Testis (tissue), 3 donors: Measurements from ENCODE around the gene MAEA. TPM values are rescaled to one million over a fixed set of nuclear protein-coding genes. Genes with fewer than 3 reads are reported as not detected.
A peak's percentile ranks its signal among the peaks of the same experiment; 100 is the strongest.

Source experiments
- DNase-seq: peaks from one replicate; pipeline ENCODE4 v3.0.0-alpha.2; 2019
- H3K27ac ChIP-seq, 2 donors: fragments of 200-600 bp; sonication (generic); one replicate each; pipeline ENCODE4 v1.5.1; 2019
- H3K27me3 ChIP-seq: fragments of 200-600 bp; sonication (generic); one replicate; pipeline ENCODE4 v1.5.1; 2019
- H3K36me3 ChIP-seq: fragments of 200-600 bp; sonication (generic); one replicate; pipeline ENCODE4 v1.5.1; 2017; ENCODE audit warnings: low read depth; ENCODE audit errors: missing control alignments
- H3K4me1 ChIP-seq: fragments of 200-600 bp; sonication (generic); one replicate; pipeline ENCODE4 v1.5.1; 2019
- H3K4me3 ChIP-seq, 2 donors: fragments of 200-600 bp; sonication (generic); one replicate each; pipeline ENCODE4 v1.5.1; 2017 to 2019
- H3K9me3 ChIP-seq: fragments of 200-600 bp; sonication (generic); one replicate; pipeline ENCODE4 v1.5.1; 2017
- CTCF ChIP-seq, 3 experiments: fragments of 450-650 bp in 2 of 3; fragments of 200-600 bp in 1 of 3; sonication (generic) in 1 of 3; IDR thresholded peaks; one replicate each; pipeline ENCODE4 v1.5.1; 2016 to 2019; ENCODE audit warnings: antibody characterized with exemption in 3 of 3, mild to moderate bottlenecking in 2 of 3, moderate library complexity in 1 of 3
- POLR2A ChIP-seq: fragments of 450-650 bp; IDR thresholded peaks from one replicate; pipeline ENCODE4 v1.6.1; 2017; ENCODE audit warnings: antibody characterized with exemption, mild to moderate bottlenecking, moderate library complexity
- WGBS, 2 donors: methylation state at CpG; one replicate each; pipeline ENCODE4 v1.1.5; 2018; 5-methylcytosine and 5-hydroxymethylcytosine counted together
- intact Hi-C: fragments of 100-400 bp; cut with DNase I; formaldehyde crosslinking; loops from one replicate; pipeline ENCODE4 v1.15.1; 2023; ENCODE audit warnings: low total_unique reads
- polyA plus RNA-seq: library from polyadenylated mRNA; stranded (reverse); fragments of 350-450 nt; fragmentation: Illumina TruSeq; extraction: RNeasy Lipid Tissue Mini Kit (QIAGEN cat#74804); gene quantifications from one replicate; pipeline ENCODE4 v1.2.3, GENCODE V29; 2014; ENCODE audit warnings: low read depth, low replicate concordance; ENCODE audit not compliant: insufficient read depth
- total RNA-seq, 2 donors: library from RNA; depleted of rRNA; stranded (reverse); fragments of >200 nt; gene quantifications; one replicate each; pipeline ENCODE4 v1.2.3, GENCODE V29; 2016

MAEA gene
- total and polyA plus RNA-seq, 3 donors from 2014 or later, result 71.2 to 129 (median 94.2) TPM

- no peaks in the 10 kb centered on the region for H3K36me3 ChIP-seq
- 0 to 4% methylated on average over 7 to 13 of the region's 40 CpGs for WGBS, 2 donors
- no peak for DNase-seq
These were observed 41.8 kb upstream of the MAEA start for GRCh38 chr4:1247864-1248244.

GRCh38 chr4:1248245-1249147 is 41.2 kb upstream of the MAEA start, which contains the start of gene CTBP1:
Gene CTBP1 (minus strand): TSS chr4:1249130. CDS start chr4:1241331, 7,799 bp downstream.
- H3K4me1 ChIP-seq, result peaks cover 45% of the 10 kb centered on the region
- peak; percentile 79 for DNase-seq
- no peaks in the 10 kb centered on the region for H3K36me3 ChIP-seq
- intact Hi-C loops, result loop anchor here (2.0 kb wide), 1 partner anchor 94 kb away; no protein-coding TSS in a partner anchor
- H3K4me3 ChIP-seq, result peak within 1 kb of the TSS; percentile 88 to 89
- no peaks in the 10 kb centered on the region for H3K9me3 ChIP-seq
- peak within 1 kb of the TSS; percentile 92 to 95 for H3K27ac ChIP-seq
- WGBS, 2 donors, result 1 to 2% methylated on average over 24 to 44 of the region's 163 CpGs
- no peak for TF ChIP-seq POLR2A
- TF ChIP-seq CTCF (IDR thresholded peaks at IDR 0.05), result no peak
- no peaks in the 10 kb centered on the region for H3K27me3 ChIP-seq

More at GRCh38 chr4:1247864-1248244, 41.8 kb upstream of the MAEA start:
- peaks cover 45% of the 10 kb centered on the region for H3K4me1 ChIP-seq
- H3K27me3 ChIP-seq, result no peaks in the 10 kb centered on the region
- intact Hi-C loops, result loop anchor here (2.0 kb wide), 1 partner anchor 95 kb away; no protein-coding TSS in a partner anchor
- H3K4me3 ChIP-seq, result peak overlapping the region; percentile 88 to 89
- H3K27ac ChIP-seq, result peak overlapping the region; percentile 92 to 95
- H3K9me3 ChIP-seq, result no peaks in the 10 kb centered on the region
- no peak for TF ChIP-seq POLR2A
- TF ChIP-seq CTCF (IDR thresholded peaks at IDR 0.05), result no peak

GRCh38 chr4:1249148-1249730 is 40.5 kb upstream of the MAEA start:
- peak; percentile 91 for DNase-seq
- Histone ChIP-seq H3K4me3 (peak overlapping the region; percentile 73), H3K9me3 (no peaks in the 10 kb centered on the region), H3K27me3 (no peaks in the 10 kb centered on the region), H3K27ac (peak overlapping the region; percentile 88 to 95), H3K36me3 (no peaks in the 10 kb centered on the region), H3K4me1 (peaks cover 42% of the 10 kb centered on the region)
- TF ChIP-seq POLR2A (no peak), CTCF (IDR thresholded peaks at IDR 0.05) (peak in 1 of 3 experiments; percentile 8)
- intact Hi-C loops, result loop anchor here (2.0 kb wide), 1 partner anchor 94 kb away; no protein-coding TSS in a partner anchor
- WGBS, 2 donors, result 0% methylated on average over 1 to 12 of the region's 86 CpGs

GRCh38 chr4:1249731-1250526 is 39.8 kb upstream of the MAEA start:
- H3K27me3 ChIP-seq, result no peaks in the 10 kb centered on the region
- intact Hi-C loops, result loop anchor here (2.0 kb wide), 1 partner anchor 93 kb away; no protein-coding TSS in a partner anchor
- TF ChIP-seq CTCF (IDR thresholded peaks at IDR 0.05), result no peak
- no peak for TF ChIP-seq POLR2A
- H3K4me1 ChIP-seq, result peaks cover 36% of the 10 kb centered on the region
- H3K36me3 ChIP-seq, result no peaks in the 10 kb centered on the region
- DNase-seq, result no peak
- WGBS, 2 donors, result 16 to 20% methylated on average over 7 to 39 of the region's 39 CpGs
- H3K4me3 ChIP-seq, result peak overlapping the region; percentile 73
- H3K27ac ChIP-seq, result peak overlapping the region; percentile 88 to 95
- H3K9me3 ChIP-seq, result no peaks in the 10 kb centered on the region
